Stimulated activated CD8-positive, alpha-beta memory T cell treated with anti-CD3 and anti-CD28 coated beads, Interleukin-15, amount 100 ng/mL, for 1 hour (primary cell): ENCODE results near the gene KCNJ10.

Source experiments
- DNase-seq: peaks from one replicate; pipeline ENCODE4 v3.0.0-alpha.2; 2020; ENCODE audit warnings: low read depth

KCNJ10 gene

GRCh38 chr1:159990005-159990404, 80.0 kb downstream of the KCNJ10 start:
- DNase-seq: no peak

GRCh38 chr1:159989581-159989980, 80.4 kb downstream of the KCNJ10 start:
- DNase-seq: no peak

GRCh38 chr1:159988006-159988405, 82.0 kb downstream of the KCNJ10 start:
- DNase-seq: no peak

- no peak for DNase-seq
Observed at GRCh38 chr1:159987186-159987585, 82.8 kb downstream of the KCNJ10 start.

- no peak for DNase-seq
Observed at GRCh38 chr1:159986531-159986930, 83.4 kb downstream of the KCNJ10 start.

- DNase-seq: no peak
Observed at GRCh38 chr1:159986093-159986492, 83.9 kb downstream of the KCNJ10 start.

- DNase-seq: no peak
Observed at GRCh38 chr1:159985473-159985872, 84.5 kb downstream of the KCNJ10 start.

- no peak for DNase-seq
Observed at GRCh38 chr1:159983681-159984080, 86.3 kb downstream of the KCNJ10 start.

GRCh38 chr1:159982280-159982679, 87.7 kb downstream of the KCNJ10 start:
- no peak for DNase-seq

GRCh38 chr1:159981351-159982055, 88.5 kb downstream of the KCNJ10 start:
- no peak for DNase-seq

- DNase-seq: no peak
Observed at GRCh38 chr1:159980786-159981185, 89.2 kb downstream of the KCNJ10 start.

GRCh38 chr1:159980076-159980475, 89.9 kb downstream of the KCNJ10 start:
- DNase-seq: no peak

GRCh38 chr1:159979257-159979656, 90.7 kb downstream of the KCNJ10 start:
- DNase-seq: no peak

- DNase-seq: no peak
Observed at GRCh38 chr1:159978107-159978398, 91.9 kb downstream of the KCNJ10 start.

GRCh38 chr1:159977364-159978106, 92.4 kb downstream of the KCNJ10 start:
- DNase-seq: no peak

- no peak for DNase-seq
Observed at GRCh38 chr1:159974350-159974965, 95.5 kb downstream of the KCNJ10 start.

- DNase-seq: no peak
Observed at GRCh38 chr1:159973350-159973940, 96.5 kb downstream of the KCNJ10 start.

GRCh38 chr1:159972443-159973205, 97.3 kb downstream of the KCNJ10 start:
- no peak for DNase-seq

GRCh38 chr1:159970932-159971342, 99.0 kb downstream of the KCNJ10 start:
- DNase-seq: no peak

- no peak for DNase-seq
Observed at GRCh38 chr1:159968901-159969300, 101.1 kb downstream of the KCNJ10 start.

GRCh38 chr1:159965263-159965662, 104.7 kb downstream of the KCNJ10 start:
- no peak for DNase-seq

- no peak for DNase-seq
Observed at GRCh38 chr1:159964144-159964543, 105.8 kb downstream of the KCNJ10 start.
